ENCODE data around the gene AKIRIN2. TPM values are rescaled to one million over a fixed set of nuclear protein-coding genes. Genes with fewer than 3 reads are reported as not detected.
A peak's percentile ranks its signal among the peaks of the same experiment; 100 is the strongest.

AKIRIN2 gene
- total and polyA plus RNA-seq, 8 donors = 7.3 to 20.1 (median 10.2) TPM

DNA sequence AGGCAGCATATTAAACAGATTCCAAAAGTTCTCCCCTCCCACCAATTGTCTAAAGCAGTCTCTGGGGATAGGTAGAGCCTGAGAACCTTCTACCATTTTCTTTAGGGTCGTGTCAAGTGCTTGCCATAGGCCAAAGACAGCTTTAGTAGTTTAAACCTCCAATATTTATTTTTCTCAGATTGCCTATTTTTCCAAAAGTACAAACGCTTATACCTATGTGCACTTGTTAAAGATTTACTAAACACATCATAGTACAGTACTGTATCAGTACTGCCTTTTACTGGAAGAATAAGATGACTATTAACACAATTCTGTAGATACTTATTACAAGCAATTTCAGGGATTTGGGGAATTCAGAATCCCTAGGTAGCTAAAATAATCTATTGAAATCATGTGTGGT is 29.4 kb downstream of the AKIRIN2 start:
- FAIRE-seq = no peak

DNA sequence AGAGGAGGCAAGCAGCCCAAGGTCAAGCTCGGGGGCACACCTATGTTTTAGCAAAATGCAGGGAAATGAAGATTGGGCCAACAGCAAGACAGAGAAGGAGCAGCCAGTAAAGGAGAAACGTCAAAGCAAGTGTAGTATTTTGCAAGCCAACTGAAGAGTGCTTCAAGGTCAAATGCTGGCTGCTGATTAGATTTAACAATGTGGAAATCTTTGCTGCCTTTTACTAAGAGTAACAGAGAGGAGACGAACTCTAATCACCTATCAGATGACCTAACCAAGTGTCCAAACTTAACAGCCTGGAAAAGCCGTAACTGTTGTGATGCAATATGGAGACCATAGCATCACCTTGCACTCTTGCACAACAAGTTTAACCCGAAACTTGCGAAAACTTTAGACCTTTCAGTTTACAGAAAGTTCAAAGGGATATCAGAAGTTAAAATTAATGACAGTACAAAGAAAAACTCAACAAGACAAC is 30.4 kb downstream of the AKIRIN2 start:
- WGBS, 2 donors = 57 to 59% methylated on average over 6 of the region's 6 CpGs
- H3K36me3 ChIP-seq = peaks cover 3 to 11% (median 5%) of the 10 kb centered on the region in 3 donors
- no peaks in the 10 kb centered on the region for H3K9me3 ChIP-seq
- H3K4me3 ChIP-seq = no peak overlapping the region
- TF ChIP-seq, protein P1, sequence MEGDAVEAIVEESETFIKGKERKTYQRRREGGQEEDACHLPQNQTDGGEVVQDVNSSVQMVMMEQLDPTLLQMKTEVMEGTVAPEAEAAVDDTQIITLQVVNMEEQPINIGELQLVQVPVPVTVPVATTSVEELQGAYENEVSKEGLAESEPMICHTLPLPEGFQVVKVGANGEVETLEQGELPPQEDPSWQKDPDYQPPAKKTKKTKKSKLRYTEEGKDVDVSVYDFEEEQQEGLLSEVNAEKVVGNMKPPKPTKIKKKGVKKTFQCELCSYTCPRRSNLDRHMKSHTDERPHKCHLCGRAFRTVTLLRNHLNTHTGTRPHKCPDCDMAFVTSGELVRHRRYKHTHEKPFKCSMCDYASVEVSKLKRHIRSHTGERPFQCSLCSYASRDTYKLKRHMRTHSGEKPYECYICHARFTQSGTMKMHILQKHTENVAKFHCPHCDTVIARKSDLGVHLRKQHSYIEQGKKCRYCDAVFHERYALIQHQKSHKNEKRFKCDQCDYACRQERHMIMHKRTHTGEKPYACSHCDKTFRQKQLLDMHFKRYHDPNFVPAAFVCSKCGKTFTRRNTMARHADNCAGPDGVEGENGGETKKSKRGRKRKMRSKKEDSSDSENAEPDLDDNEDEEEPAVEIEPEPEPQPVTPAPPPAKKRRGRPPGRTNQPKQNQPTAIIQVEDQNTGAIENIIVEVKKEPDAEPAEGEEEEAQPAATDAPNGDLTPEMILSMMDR (IDR thresholded peaks at IDR 0.05) = no peak
- intact Hi-C loops (cut with DNase I) = no loop called here
- ATAC-seq (peak in 1 of 4 donors; percentile 23), DNase-seq (no peak), FAIRE-seq (no peak)
- no peak overlapping the region for H3K27ac ChIP-seq
- H3K27me3 ChIP-seq = no peaks in the 10 kb centered on the region
- no peaks in the 10 kb centered on the region for H3K4me1 ChIP-seq

More for the DNA sequence above, 29.4 kb downstream of the AKIRIN2 start:
- 77 to 84% methylated on average over 2 of the region's 2 CpGs for WGBS, 2 donors
- DNase-seq (no peak), ATAC-seq (no peak)
- TF ChIP-seq, protein P1 (IDR thresholded peaks at IDR 0.05) = no peak
- Histone ChIP-seq H3K4me3 (no peak overlapping the region), H3K9me3 (no peaks in the 10 kb centered on the region), H3K27me3 (no peaks in the 10 kb centered on the region), H3K36me3 (peaks cover 3 to 21% (median 9%) of the 10 kb centered on the region in 3 donors), H3K27ac (no peak overlapping the region), H3K4me1 (no peaks in the 10 kb centered on the region)
- intact Hi-C loops (cut with DNase I) = no loop called here

DNA sequence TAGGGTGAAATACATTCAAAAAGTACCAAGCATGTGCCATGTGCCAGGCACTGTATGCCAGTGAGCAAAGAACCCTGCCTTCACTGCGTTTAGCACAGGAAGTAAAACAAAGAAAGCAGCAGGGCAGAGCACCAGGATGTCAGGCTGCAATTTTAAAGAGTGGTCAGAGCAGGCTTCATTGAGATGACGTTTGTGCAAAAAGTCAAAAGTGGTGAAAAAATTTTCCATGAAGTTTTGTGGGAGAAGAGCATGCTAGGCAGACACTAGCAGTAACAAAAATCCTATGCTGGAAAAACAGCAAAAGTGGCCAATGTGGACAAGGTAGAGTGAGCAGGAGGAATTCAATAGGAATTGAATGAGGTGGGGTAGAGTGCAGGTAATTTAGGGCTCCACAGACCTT is 31.3 kb downstream of the AKIRIN2 start:
- TF ChIP-seq, protein P1 (IDR thresholded peaks at IDR 0.05) = no peak
- no peak for FAIRE-seq
- H3K27ac ChIP-seq = no peak overlapping the region
- H3K4me1 ChIP-seq = no peaks in the 10 kb centered on the region
- no peak for ATAC-seq
- H3K4me3 ChIP-seq = no peak overlapping the region
- H3K9me3 ChIP-seq = no peaks in the 10 kb centered on the region
- 64 to 73% methylated on average over 2 of the region's 2 CpGs for WGBS, 2 donors
- H3K27me3 ChIP-seq = no peaks in the 10 kb centered on the region
- intact Hi-C loops (cut with DNase I) = no loop called here
- no peak for DNase-seq
- H3K36me3 ChIP-seq = peaks cover 3 to 8% (median 5%) of the 10 kb centered on the region in 3 donors

DNA sequence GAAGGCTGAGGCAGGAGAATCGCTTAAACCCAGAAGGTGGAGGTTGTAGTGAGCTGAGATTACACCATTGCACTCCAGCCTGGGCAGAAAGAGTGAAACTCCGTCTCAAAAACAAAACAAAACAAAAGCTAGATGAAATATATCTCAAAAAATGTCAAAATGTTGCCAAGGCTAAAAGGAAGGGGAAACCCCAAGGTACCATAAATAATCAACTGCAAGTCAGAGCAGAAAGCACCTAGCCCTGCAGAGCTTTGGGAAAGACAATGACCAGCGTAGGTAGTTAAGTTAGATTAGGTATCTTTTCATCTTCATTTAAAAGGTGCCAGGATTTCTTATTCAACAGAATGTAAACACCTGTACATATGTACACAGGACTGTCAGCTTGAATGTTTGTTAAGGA is 33.0 kb downstream of the AKIRIN2 start:
- 51 to 63% methylated on average over 3 of the region's 3 CpGs for WGBS, 2 donors

DNA sequence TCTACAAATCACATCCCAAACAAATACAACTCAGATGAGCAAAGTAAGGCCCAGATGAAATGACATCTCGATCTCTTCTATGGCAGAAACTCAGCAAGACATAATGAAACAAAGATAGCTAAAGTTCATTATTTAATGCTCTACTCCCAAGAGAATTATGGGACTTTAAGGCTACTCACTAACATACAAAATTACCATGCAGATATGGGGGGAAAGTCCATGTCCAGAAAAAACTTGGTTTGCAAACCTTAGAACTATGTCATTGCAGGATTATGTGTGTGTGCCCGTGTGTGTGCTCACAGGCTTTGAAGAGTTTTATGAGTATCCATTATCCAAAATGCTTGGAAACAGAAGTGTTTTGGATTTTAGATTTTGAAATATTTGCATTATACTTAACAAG is 34.0 kb downstream of the AKIRIN2 start:
- Histone ChIP-seq H3K36me3 (peaks cover 0 to 6% (median 0%) of the 10 kb centered on the region in 3 donors), H3K9me3 (no peaks in the 10 kb centered on the region), H3K4me3 (no peak overlapping the region), H3K27ac (no peak overlapping the region), H3K27me3 (no peaks in the 10 kb centered on the region), H3K4me1 (no peaks in the 10 kb centered on the region)
- DNase-seq (no peak), ATAC-seq (no peak), FAIRE-seq (no peak)
- intact Hi-C loops (cut with DNase I) = no loop called here
- TF ChIP-seq, protein P1 (IDR thresholded peaks at IDR 0.05) = no peak
- WGBS, 2 donors = 93 to 97% methylated on average over 2 of the region's 2 CpGs

More for the DNA sequence above, 33.0 kb downstream of the AKIRIN2 start:
- ATAC-seq (peak in 1 of 4 donors; percentile 12), FAIRE-seq (no peak), DNase-seq (no peak)
- TF ChIP-seq, protein P1 (IDR thresholded peaks at IDR 0.05) = no peak
- H3K4me1 ChIP-seq = no peaks in the 10 kb centered on the region
- H3K9me3 ChIP-seq = no peaks in the 10 kb centered on the region
- H3K36me3 ChIP-seq = peaks cover 0 to 6% (median 0%) of the 10 kb centered on the region in 3 donors
- no peak overlapping the region for H3K27ac ChIP-seq
- H3K27me3 ChIP-seq = no peaks in the 10 kb centered on the region
- H3K4me3 ChIP-seq = no peak overlapping the region
- intact Hi-C loops (cut with DNase I) = no loop called here

Measured in pancreas (tissue), 10 donors.